DLD1 (cell line): ENCODE measurements around the gene OR6C2.
"Not testable (repeated sequence)": the region's sequence is repeated elsewhere in the genome, so short reads cannot be mapped to it uniquely, and the experiment has no call there.

Experiments
- in situ Hi-C: cut with HindIII; loops from 2 replicates; pipeline ENCODE4 v1.10.0; 2017; ENCODE audit warnings: low sequenced_read_pairs

The OR6C2 gene

DNA sequence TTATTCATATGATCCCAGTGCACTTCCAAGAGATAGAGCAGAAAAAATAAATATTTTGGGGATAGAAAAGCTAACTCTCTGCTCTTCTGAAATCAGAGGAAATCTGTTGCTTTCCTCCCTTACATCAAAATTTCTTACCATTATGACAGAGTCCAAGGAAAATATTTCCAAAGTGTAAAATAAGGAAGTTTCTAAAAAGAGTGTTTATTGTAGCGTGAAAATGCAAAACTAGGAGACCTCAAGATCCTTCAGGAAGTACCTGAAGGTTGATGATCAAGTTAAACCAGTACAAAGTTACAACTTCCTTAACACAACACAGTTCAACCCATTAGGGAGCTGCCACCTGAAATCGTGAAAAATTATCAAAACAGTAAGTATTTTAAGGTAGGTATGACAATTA, at the start of gene OR6C2:
Gene OR6C2 (plus strand): TSS at position 301 of the 400 bp plus-strand sequence. CDS start 8,138 bp downstream, outside the sequence.
- in situ Hi-C loops, result no loop called here

DNA sequence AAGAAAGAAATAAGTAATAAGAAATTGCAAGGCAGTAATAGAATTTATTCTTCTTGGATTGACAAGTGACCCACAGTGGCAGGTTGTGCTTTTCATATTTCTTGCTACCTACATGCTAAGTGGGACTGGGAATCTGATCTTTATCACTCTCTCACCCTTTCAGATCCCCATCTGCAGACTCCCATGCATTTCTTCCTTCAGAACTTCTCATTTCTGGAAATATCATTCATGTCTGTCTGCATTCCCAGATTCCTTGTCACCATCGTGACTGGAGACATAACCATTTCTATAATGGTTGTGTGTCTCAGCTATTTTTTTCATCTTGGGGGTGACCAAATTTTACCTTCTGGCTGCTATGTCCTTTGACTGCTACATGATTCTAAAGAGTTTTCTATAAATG, 47.5 kb upstream of the OR6C2 start:
- in situ Hi-C loops, result no loop called here

DNA sequence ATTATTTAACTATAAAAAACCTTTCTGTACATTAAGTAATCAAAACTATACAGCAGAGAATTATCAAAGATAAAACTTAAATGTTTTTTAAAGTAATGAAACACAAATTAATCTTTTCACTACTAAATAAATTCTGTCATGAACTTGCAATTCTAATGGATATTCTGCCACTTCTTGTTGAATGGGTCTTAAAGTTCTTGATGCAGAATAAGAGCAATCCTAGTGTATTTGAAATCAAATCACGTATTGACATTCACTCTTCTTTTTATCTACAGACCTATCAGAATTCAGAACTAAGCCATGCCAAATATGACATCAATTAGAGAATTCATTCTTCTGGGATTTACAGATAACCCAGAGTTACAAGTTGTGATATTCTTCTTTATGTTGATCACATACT, 43.6 kb upstream of the OR6C2 start, which contains the start of gene OR6C65:
Gene OR6C65 (plus strand): TSS at position 301 of the 400 bp plus-strand sequence. CDS start 0 bp downstream, at position 301.
- in situ Hi-C loops, result no loop called here

DNA sequence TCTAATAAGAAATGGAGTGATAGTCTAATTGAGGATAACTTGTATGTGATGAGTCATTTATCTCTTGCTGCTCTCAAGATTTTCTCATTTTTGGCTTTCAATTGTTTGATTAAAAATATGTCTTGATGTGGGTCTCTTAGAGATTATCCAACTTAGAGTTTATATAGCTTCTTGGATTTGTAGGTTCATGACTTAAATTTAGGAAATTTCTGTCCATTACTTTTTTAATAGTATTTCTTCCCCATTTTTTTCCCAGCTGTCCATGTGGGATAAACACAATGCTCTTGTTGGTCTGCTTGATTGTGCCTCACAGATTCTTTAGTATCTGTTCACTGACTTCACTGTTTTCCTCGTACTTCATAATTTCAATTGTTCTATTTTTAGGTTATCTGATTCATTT, 36.0 kb upstream of the OR6C2 start:
- in situ Hi-C loops, result no loop called here

- in situ Hi-C loops, result not testable (repeated sequence)
These were observed 34.7 kb upstream of the OR6C2 start for GRCh38 chr12:55409133-55409532.

GRCh38 chr12:55412138-55412537, 31.7 kb upstream of the OR6C2 start:
- in situ Hi-C loops, result not testable (repeated sequence)

DNA sequence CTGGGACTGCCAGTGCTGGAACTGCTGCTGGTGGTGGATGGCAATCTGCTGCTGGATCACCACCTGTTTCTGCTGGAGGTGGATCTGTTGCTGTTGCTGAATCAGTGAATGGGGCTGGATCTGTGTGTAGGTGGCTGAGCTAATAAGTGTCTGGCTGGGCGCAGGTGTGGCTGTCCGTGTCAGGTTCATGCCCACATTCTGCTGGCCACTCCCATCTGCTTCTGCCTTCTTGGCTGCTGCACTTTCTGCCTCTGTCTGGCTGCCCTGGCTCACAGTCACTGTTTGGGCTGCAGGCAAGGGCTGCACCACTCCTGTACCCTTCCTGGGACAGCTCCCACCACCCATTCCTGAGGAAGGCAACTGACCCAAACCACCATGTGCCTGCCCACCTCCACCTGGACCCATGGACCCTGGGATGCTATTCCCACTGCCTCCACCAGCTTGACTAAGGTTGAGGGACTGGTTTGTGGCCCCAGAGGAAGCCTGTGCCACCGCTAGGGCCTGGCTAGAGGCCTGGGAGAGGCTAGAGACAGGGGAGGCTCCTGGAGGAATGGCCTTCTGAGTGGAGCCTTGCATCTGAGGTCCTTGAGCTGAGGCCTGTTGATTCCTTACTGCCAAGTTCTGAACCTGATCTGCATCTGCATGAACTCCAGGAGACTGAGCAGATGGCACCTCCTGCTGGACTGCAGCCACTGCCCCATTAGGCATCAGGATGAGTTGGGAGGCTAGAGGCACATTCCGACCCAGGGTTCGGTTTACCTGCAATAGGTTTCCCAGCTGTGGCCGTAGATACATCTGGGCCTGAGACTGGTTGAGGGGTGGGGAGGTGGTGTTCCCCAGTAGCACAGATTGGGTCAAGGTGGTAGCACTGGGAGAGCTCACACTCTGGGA, 30.1 kb upstream of the OR6C2 start:
- in situ Hi-C loops, result not testable (repeated sequence)

DNA sequence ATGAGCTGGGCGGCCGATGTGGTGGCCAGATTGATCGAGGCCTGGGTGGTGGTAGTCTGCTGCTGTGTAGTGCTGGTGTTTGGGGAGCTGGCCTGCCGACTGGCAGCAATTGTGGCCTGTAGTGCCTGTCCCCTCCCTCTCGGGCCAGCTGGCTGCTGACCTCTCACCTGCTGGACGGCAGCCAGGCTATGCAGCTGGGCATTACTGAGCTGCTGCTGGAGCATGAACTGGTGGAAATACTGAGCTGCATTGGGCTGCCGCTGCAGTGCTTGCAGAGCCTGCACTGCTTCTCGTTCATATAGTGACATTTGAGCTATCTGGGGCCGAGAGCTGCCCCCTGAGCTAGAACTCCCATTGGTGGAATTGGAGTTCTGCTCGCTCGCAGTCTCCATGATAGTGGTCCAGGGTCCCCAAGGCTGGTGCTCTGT, 29.5 kb upstream of the OR6C2 start:
- in situ Hi-C loops, result not testable (repeated sequence)

GRCh38 chr12:55414889-55415288, 29.0 kb upstream of the OR6C2 start:
- in situ Hi-C loops, result not testable (repeated sequence)

GRCh38 chr12:55416961-55417360, 26.9 kb upstream of the OR6C2 start:
- in situ Hi-C loops, result no loop called here

- in situ Hi-C loops, result no loop called here
These were observed 23.4 kb upstream of the OR6C2 start for GRCh38 chr12:55420307-55420962.

- in situ Hi-C loops, result no loop called here
These were observed 17.9 kb upstream of the OR6C2 start, which contains the start of gene OR6C76 for GRCh38 chr12:55425954-55426353. TSS of gene OR6C76 (plus strand) at chr12:55426254. CDS start at chr12:55426254, 0 bp downstream.

GRCh38 chr12:55428331-55429243, 15.3 kb upstream of the OR6C2 start:
- in situ Hi-C loops, result no loop called here

DNA sequence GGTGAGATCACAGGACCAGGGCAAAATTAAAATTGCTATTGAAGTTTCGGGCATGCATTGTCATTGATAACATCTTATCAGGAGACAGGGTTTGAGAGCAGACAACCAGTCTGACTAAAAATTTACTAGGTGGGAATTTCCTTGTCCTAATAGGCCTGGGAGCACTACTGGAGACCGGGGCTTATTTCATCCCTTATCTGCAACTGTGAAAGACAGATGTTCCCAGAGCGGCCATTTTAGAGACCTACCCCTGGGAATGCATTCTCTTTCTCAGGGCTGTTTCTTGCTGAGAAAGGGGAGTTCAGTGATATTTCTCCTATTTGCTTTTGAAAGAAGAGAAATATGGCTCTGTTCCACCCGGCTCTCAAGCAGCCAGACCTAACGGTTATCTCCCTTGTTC, 2.6 kb upstream of the OR6C2 start:
- in situ Hi-C loops, result not testable (repeated sequence)

GRCh38 chr12:55445357-55445756, 1.5 kb downstream of the OR6C2 start:
- in situ Hi-C loops, result no loop called here

GRCh38 chr12:55446326-55446725, 2.5 kb downstream of the OR6C2 start:
- in situ Hi-C loops, result no loop called here

DNA sequence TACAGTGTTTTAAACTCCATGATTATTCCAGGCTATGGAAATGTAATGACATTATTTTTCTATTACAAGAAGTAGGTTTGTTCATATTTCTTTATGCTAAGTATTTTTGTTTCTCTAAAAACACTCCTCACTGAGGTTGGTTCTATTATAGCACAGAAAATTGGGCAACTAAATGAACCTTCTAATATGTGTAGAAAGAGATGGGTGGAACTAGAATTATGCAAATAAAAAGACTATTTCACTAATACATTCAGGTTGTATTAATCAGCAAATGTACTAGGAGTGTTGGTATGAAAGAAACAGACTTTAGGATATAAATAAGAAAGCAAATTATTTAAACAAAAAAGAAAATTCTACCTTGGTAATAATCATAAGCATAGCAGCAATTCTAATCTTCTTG, 4.9 kb downstream of the OR6C2 start:
- in situ Hi-C loops, result no loop called here

DNA sequence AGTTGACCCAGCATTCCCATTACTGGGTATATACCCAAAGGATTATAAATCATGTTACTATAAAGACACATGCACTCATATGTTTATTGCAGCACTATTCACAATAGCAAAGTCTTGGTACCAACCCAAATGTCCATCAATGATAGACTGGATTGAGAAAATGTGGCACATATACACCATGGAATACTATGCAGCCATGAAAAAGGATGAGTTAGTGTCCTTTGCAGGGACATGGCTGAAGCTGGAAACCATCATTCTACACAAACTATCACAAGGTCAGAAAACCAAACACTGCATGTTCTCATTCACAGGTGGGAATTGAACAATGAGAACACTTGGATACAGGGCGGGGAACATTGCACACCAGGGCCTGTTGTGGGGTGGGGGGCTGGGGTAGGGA, 21.1 kb downstream of the OR6C2 start:
- in situ Hi-C loops, result not testable (repeated sequence)

DNA sequence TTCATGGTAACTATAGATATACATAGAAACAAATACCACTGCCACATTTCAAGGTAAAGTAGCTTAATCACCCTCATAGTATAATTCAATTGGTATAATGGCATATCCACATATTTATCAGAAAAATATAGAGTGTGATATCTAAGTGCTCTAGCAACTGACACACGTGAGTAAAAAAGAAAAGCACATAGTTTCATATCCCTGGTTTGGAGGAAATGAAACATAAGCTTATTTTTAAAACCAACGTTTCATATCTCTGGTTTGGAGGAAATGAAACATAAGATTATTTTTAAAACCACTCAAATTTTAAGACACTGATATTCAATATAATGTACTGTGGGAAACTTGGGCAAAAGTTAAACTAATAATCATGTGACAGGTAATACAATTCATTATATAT, 24.0 kb downstream of the OR6C2 start:
- in situ Hi-C loops, result no loop called here

DNA sequence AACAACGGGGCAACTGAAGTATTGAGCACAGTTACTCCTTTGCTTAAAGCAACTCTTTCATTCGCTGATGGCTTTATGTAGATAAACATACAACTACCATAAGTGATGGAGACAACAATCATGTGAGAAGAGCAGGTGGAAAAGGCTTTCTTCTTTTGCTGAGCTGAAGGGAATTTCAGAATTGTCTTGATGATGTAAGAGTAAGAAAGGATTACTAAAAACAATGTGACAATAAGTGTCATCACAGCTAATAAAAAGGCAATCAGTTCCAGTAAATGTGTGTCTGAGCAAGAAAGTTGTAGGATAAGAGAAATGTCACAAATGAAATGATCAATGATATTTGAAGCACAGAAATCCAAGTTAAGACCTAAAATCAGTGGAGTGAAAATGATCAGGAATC, 25.4 kb downstream of the OR6C2 start:
- in situ Hi-C loops, result no loop called here
